ENCODE results near the gene MMD2.

Gene MMD2, protein sequence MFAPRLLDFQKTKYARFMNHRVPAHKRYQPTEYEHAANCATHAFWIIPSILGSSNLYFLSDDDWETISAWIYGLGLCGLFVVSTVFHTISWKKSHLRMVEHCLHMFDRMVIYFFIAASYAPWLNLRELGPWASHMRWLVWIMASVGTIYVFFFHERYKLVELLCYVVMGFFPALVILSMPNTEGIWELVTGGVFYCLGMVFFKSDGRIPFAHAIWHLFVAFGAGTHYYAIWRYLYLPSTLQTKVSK

GRCh38 chr7:4958477-4959301 is at the start of gene MMD2:
MMD2 (minus strand) TSS chr7:4959187; CDS start chr7:4959017, 170 bp downstream.
- TF ChIP-seq PATZ1 (CRISPR knock-in tag; IDR thresholded peaks at IDR 0.05; ENCODE audit: borderline replicate concordance), result no peak
- no peak for TF ChIP-seq ZFP3 (CRISPR knock-in tag; IDR thresholded peaks at IDR 0.05)
- no peak for TF ChIP-seq CREB5 (CRISPR knock-in tag; IDR thresholded peaks at IDR 0.05; ENCODE audit: low read depth)
- TF ChIP-seq ESRRG (CRISPR knock-in tag; IDR thresholded peaks at IDR 0.05), result no peak
- TF ChIP-seq, protein P1, sequence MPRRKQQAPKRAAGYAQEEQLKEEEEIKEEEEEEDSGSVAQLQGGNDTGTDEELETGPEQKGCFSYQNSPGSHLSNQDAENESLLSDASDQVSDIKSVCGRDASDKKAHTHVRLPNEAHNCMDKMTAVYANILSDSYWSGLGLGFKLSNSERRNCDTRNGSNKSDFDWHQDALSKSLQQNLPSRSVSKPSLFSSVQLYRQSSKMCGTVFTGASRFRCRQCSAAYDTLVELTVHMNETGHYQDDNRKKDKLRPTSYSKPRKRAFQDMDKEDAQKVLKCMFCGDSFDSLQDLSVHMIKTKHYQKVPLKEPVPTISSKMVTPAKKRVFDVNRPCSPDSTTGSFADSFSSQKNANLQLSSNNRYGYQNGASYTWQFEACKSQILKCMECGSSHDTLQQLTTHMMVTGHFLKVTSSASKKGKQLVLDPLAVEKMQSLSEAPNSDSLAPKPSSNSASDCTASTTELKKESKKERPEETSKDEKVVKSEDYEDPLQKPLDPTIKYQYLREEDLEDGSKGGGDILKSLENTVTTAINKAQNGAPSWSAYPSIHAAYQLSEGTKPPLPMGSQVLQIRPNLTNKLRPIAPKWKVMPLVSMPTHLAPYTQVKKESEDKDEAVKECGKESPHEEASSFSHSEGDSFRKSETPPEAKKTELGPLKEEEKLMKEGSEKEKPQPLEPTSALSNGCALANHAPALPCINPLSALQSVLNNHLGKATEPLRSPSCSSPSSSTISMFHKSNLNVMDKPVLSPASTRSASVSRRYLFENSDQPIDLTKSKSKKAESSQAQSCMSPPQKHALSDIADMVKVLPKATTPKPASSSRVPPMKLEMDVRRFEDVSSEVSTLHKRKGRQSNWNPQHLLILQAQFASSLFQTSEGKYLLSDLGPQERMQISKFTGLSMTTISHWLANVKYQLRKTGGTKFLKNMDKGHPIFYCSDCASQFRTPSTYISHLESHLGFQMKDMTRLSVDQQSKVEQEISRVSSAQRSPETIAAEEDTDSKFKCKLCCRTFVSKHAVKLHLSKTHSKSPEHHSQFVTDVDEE (CRISPR knock-in tag; IDR thresholded peaks at IDR 0.05), result no peak
- no peak for TF ChIP-seq ISL1 (CRISPR knock-in tag; IDR thresholded peaks at IDR 0.05)
- TF ChIP-seq TOX (CRISPR knock-in tag; IDR thresholded peaks at IDR 0.05; ENCODE audit: borderline replicate concordance), result no peak
- no peak for TF ChIP-seq ZNF8 (CRISPR knock-in tag; IDR thresholded peaks at IDR 0.05)
- no peak for TF ChIP-seq TCF4 (CRISPR knock-in tag; IDR thresholded peaks at IDR 0.05; ENCODE audit: borderline replicate concordance)
- TF ChIP-seq, protein P2, sequence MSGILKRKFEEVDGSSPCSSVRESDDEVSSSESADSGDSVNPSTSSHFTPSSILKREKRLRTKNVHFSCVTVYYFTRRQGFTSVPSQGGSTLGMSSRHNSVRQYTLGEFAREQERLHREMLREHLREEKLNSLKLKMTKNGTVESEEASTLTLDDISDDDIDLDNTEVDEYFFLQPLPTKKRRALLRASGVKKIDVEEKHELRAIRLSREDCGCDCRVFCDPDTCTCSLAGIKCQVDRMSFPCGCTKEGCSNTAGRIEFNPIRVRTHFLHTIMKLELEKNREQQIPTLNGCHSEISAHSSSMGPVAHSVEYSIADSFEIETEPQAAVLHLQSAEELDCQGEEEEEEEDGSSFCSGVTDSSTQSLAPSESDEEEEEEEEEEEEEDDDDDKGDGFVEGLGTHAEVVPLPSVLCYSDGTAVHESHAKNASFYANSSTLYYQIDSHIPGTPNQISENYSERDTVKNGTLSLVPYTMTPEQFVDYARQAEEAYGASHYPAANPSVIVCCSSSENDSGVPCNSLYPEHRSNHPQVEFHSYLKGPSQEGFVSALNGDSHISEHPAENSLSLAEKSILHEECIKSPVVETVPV (CRISPR knock-in tag; IDR thresholded peaks at IDR 0.05), result no peak
- no peak for TF ChIP-seq OSR1 (CRISPR knock-in tag; IDR thresholded peaks at IDR 0.05)
- no peak for TF ChIP-seq ZC3H10 (CRISPR knock-in tag; IDR thresholded peaks at IDR 0.05)
- peak; percentile 34 for ATAC-seq

DNA sequence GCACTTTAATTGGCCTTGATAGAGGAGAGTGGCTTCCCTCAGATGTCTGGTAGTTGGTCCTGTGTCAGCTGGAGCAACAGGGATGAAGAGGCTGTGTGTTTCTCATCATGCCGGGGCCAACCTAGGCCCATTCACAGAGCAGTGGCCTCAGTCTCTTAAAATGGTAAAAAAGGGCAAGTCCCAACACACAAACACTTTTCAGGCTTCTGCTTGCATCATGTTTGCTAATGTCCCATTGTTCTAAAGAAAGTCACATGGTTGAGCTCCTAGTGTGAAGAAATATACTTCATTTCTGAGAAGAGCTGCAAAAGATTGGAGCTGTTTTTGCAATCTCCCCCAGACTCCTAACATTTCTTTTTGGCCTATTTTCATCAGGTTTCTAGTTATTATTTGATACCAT is 46.1 kb upstream of the MMD2 start:
- TF ChIP-seq ZC3H10 (CRISPR knock-in tag; IDR thresholded peaks at IDR 0.05), result no peak
- TF ChIP-seq PATZ1 (CRISPR knock-in tag; IDR thresholded peaks at IDR 0.05; ENCODE audit: borderline replicate concordance), result no peak
- TF ChIP-seq, protein P2 (CRISPR knock-in tag; IDR thresholded peaks at IDR 0.05), result no peak
- no peak for TF ChIP-seq ZFP30 (CRISPR knock-in tag; IDR thresholded peaks at IDR 0.05)
- TF ChIP-seq ZFP3 (CRISPR knock-in tag; IDR thresholded peaks at IDR 0.05), result no peak
- TF ChIP-seq ARNTL (CRISPR knock-in tag; IDR thresholded peaks at IDR 0.05; ENCODE audit: borderline replicate concordance, low read depth), result no peak
- TF ChIP-seq, protein P1 (CRISPR knock-in tag; IDR thresholded peaks at IDR 0.05), result no peak
- no peak for TF ChIP-seq ZNF8 (CRISPR knock-in tag; IDR thresholded peaks at IDR 0.05)
- no peak for TF ChIP-seq PPARA (CRISPR knock-in tag; IDR thresholded peaks at IDR 0.05; ENCODE audit: borderline replicate concordance)
- no peak for TF ChIP-seq ZNF70 (CRISPR knock-in tag; IDR thresholded peaks at IDR 0.05)
- TF ChIP-seq RARB (CRISPR knock-in tag; IDR thresholded peaks at IDR 0.05), result no peak
- no peak for ATAC-seq

Data from SK-N-SH treated with all-trans-retinoic acid at 6 μM for 48 hours (cell line).